GM19238 (cell line): ENCODE results near the gene MYLIP.

Experiments
- DNase-seq: peaks from one replicate; pipeline ENCODE4 v3.0.0; 2011; ENCODE audit warnings: low spot score; ENCODE audit not compliant: insufficient read length

Gene MYLIP

GRCh38 chr6:16137451-16137801 is 8.5 kb downstream of the MYLIP start:
- DNase-seq, result no peak

DNA sequence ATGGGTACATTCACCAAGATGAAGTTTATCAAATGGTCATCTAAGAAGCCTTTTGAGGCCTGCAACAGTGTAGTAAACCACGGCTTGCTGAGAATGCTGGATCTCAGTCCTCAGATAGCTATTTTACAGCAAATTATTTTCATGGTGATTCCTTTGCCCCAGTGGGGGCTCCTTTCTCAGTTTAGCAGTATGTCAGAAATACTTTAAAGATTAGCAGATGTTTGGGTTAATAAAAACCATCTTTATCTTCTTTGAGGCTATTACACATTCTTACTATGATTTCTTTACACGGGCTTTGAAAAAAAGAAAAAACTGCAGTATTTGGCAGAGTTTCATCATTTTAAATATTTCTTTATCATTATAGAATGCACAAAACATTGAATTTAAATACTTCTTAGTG is 10.7 kb downstream of the MYLIP start:
- no peak for DNase-seq

DNA sequence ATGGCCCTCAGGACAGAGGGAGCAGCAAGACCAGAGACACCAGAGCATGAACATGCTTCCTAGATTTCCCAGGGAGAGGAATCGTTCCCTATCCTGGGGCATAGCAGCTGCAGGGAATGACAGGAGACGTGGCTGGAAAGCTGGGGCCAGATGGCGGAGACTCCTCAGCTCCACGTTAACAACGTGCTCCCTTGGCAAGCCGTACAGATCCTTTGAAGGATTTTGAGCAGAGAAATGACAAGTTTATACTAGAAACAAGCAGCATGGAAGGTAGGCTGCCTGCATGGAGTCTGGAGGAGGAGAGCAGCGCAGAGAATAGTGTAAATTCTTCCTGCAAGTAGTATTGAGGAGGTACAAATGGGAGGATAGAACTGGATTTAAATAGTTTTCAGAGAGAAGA is 11.7 kb downstream of the MYLIP start:
- no peak for DNase-seq

- no peak for DNase-seq
Observed at GRCh38 chr6:16141514-16141913, 12.6 kb downstream of the MYLIP start.

- DNase-seq, result no peak
Observed at GRCh38 chr6:16145038-16145437, 16.2 kb downstream of the MYLIP start.

- no peak for DNase-seq
Observed at GRCh38 chr6:16146028-16146427, 17.1 kb downstream of the MYLIP start.

- DNase-seq, result no peak
Observed at GRCh38 chr6:16146527-16146955, 17.7 kb downstream of the MYLIP start.

DNA sequence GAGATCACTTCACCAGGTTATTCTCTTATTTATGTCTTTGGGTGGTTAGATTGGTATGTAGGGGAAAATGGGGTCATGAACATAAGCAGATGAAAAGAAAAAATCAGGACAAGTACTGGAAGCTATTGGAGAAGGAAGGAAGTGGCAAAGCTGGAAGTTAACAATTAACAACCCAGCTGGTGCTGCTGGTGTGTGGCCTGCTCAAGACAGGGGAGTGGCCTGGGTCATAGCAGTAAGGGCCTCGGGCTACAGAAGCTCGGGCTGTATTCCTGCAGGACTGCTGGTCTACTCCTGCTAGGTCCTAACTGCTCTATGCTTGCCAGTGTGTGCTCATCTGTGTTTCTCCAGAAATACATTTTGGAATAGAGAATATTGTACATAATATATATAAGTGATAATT is 19.6 kb downstream of the MYLIP start:
- no peak for DNase-seq

DNA sequence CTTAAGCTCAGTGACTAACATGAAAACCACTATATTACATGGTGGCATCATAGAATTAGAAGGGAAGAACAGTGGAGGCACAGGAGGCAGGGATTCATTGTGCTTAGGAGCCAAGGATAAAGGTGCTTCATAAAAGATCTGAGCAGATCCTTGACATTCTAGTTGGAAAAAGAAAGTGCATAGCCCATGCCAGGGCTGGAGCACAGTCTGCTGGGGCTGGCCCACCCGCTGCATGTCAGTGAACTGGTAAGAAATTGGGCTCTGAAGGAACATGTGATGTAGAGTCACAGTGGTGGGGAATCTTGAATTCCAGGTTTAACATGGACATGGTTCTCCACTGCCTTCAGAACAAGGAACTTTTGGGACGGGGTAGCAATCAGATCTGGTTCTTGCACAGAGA is 20.4 kb downstream of the MYLIP start:
- DNase-seq, result no peak

GRCh38 chr6:16150098-16150497 is 21.2 kb downstream of the MYLIP start:
- DNase-seq, result no peak

GRCh38 chr6:16153211-16153820 is 24.4 kb downstream of the MYLIP start:
- DNase-seq, result no peak

DNA sequence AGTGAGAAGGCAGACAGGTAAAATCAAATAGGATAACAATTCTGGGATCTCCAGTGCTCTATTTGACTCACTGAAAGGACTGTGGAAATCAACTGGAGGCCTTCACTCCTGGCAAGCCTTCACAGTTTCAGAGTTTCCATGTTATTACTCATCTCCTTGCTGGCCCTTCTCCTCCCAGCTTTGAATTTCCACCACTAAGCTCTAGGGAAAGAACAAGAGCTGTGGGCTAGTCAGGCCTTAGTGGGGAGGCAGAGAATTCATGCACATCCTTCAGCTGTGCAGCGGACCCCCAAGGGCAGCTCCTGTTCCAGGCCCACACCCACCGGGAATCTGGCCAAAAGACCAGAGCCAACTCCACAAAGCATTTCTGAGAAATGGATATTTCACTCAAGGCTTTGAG is 26.0 kb downstream of the MYLIP start:
- DNase-seq, result no peak

DNA sequence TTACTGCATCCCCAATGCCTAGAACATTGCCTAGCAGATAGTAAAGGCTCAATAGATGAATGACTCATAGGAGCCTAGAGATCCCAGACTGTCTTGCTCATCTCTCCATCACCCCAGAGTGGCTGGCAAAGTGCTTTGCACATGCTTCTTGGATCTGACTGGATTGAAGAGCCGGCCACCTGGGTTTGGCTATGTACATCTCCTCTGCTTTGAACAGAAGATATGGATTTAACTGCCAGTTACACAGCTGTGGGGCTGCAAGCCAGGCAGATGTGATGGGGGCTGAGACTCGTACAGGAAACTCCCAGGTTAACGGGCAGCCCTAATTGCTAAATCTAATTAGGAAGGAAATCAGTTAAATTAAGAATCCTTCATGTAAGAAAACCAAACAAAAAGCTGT is 28.6 kb downstream of the MYLIP start:
- DNase-seq, result no peak

GRCh38 chr6:16157909-16158308 is 29.0 kb downstream of the MYLIP start:
- no peak for DNase-seq

GRCh38 chr6:16158943-16159557 is 30.2 kb downstream of the MYLIP start:
- no peak for DNase-seq

DNA sequence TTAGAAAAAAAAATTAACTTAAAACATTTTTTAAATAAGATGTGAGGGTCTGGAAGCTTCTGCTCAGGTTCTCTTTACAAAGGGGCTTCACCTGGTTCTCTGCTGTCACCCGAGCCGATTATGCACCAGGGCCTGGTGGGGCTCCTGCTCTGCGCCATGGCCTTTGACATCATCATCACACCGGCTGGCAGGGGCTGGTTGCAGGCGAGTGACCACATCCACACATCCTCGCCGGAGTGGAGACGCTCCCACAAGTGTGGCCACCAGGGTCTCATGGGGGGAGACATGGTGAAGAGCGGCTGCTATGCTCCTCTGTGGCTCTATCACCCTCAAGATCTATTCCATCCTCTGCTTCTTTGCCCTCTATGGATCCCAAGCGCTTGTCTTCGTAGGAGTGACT is 31.9 kb downstream of the MYLIP start:
- no peak for DNase-seq

- no peak for DNase-seq
Observed at GRCh38 chr6:16162003-16162402, 33.1 kb downstream of the MYLIP start.

DNA sequence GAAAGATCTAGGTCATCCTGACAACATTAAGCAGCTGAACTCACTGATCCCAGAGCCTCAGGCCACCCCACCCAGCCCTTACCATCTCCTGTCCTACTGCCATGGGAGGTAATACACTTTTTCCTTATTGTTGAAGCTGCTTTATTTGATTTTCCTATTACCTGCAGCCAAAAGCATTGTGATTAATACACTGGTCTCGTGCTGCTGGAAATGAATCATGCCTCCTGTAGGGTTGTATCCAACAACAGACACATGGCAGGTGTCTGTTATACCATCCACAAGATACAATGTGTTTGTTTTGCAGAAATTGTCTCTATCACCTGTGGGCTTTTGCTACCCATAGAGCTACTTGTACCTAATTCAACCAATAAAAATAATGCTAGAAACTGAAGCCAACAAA is 34.2 kb downstream of the MYLIP start:
- no peak for DNase-seq

- DNase-seq, result no peak
Observed at GRCh38 chr6:16163535-16164300, 34.8 kb downstream of the MYLIP start.

DNA sequence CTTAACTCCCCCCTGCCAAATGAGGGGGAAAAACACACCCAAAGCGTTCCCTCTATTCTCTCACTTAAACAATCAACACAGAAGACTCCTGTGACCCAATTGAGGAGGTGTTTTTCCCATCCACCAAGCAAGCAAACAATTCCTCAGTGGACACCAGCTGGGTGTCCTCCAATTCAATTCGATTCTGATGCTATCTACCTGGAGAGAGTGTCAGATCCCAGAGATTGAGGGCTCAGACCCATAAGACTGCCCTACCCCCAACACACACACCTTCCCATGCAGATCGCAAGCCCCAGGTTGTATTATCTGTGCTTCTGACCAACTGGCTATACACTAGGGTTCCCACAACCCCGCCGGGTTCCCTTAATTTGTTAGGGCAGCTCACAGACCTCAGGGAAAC is 36.8 kb downstream of the MYLIP start:
- DNase-seq, result no peak

GRCh38 chr6:16166871-16167608 is 38.2 kb downstream of the MYLIP start:
- DNase-seq, result no peak

GRCh38 chr6:16168121-16168520 is 39.2 kb downstream of the MYLIP start:
- DNase-seq, result no peak
